Activated CD4-positive, alpha-beta T cell treated with anti-CD3 and anti-CD28 coated beads for 36 hours (primary cell): ENCODE measurements around the gene MUL1. TPM values are rescaled to one million over a fixed set of nuclear protein-coding genes. Genes with fewer than 3 reads are reported as not detected.
A peak's percentile ranks its signal among the peaks of the same experiment; 100 is the strongest.
"Not testable (repeated sequence)": the region's sequence is repeated elsewhere in the genome, so short reads cannot be mapped to it uniquely, and the experiment has no call there.

Experiments
- ATAC-seq: fragments of 200-7000 bp; cut with Tn5 transposase; one replicate; pipeline ENCODE4 v1.10.0; 2021; ENCODE audit warnings: mild to moderate bottlenecking, moderate library complexity
- CTCF ChIA-PET: fragments of 350-600 bp; sonication (Branson Sonifier 250); formaldehyde crosslinking; loops from one replicate; lab custom pipeline; 2021; ENCODE audit warnings: antibody characterized with exemption; lab: Charles Lee
- POLR2A ChIA-PET: fragments of 350-600 bp; sonication (Branson Sonifier 250); formaldehyde crosslinking; loops from one replicate; lab custom pipeline; 2021; ENCODE audit warnings: antibody characterized with exemption, inconsistent platforms; lab: Charles Lee
- DNase-seq: peaks from one replicate; pipeline ENCODE4 v3.0.0-alpha.2; 2020
- H3K27ac Mint-ChIP-seq: one replicate; pipeline ENCODE4 v1.8.0; 2021; ENCODE audit warnings: mixed read lengths
- H3K27me3 Mint-ChIP-seq: one replicate; pipeline ENCODE4 v1.8.0; 2021; ENCODE audit warnings: mixed read lengths
- H3K36me3 Mint-ChIP-seq: one replicate; pipeline ENCODE4 v1.8.0; 2021; ENCODE audit warnings: low read depth, mixed read lengths
- H3K4me1 Mint-ChIP-seq: one replicate; pipeline ENCODE4 v1.8.0; 2021; ENCODE audit warnings: mixed read lengths
- H3K4me3 Mint-ChIP-seq: one replicate; pipeline ENCODE4 v1.8.0; 2021; ENCODE audit warnings: mild to moderate bottlenecking, moderate library complexity, mixed read lengths
- H3K9me3 Mint-ChIP-seq: one replicate; pipeline ENCODE4 v1.8.0; 2021; ENCODE audit warnings: low read depth, mixed read lengths
- intact Hi-C, 2 experiments: fragments of 100-400 bp; cut with DNase I in 1 of 2; cut with micrococcal nuclease in 1 of 2; formaldehyde crosslinking; loops; one replicate each; pipeline versions ENCODE4 v1.14.2 to v1.15.1; 2022 to 2024; cut with DNase I, micrococcal nuclease
- total RNA-seq, 2 experiments: library from RNA; stranded (reverse); gene quantifications; one replicate each; pipeline ENCODE4 v1.2.3, GENCODE V29; 2021

The MUL1 gene
- total RNA-seq, 2 experiments from 2014 or later: 9.0 to 13.1 TPM

GRCh38 chr1:20534659-20535417, 26.9 kb upstream of the MUL1 start:
- H3K27ac Mint-ChIP-seq: no peak overlapping the region

GRCh38 chr1:20533635-20534034, 25.7 kb upstream of the MUL1 start:
- H3K27ac Mint-ChIP-seq: no peak overlapping the region
- intact Hi-C loops: no loop called here
- ATAC-seq (no peak), DNase-seq (no peak)
- no peak overlapping the region for H3K4me3 Mint-ChIP-seq
- CTCF ChIA-PET: interaction anchor here (1.5 kb wide), 1 partner anchor 99 kb away, joined by 4 read pairs; no protein-coding TSS in a partner anchor
- no peaks in the 10 kb centered on the region for H3K36me3 Mint-ChIP-seq
- H3K27me3 Mint-ChIP-seq: peaks cover 45% of the 10 kb centered on the region
- no peaks in the 10 kb centered on the region for H3K9me3 Mint-ChIP-seq
- POLR2A ChIA-PET: no interaction called here
- no peaks in the 10 kb centered on the region for H3K4me1 Mint-ChIP-seq

More at GRCh38 chr1:20534659-20535417, 26.9 kb upstream of the MUL1 start:
- DNase-seq (no peak), ATAC-seq (no peak)
- H3K4me3 Mint-ChIP-seq: no peak overlapping the region
- H3K9me3 Mint-ChIP-seq: no peaks in the 10 kb centered on the region
- ChIA-PET CTCF (interaction anchor here (0.7 to 1.5 kb wide), 2 partner anchors 69 to 98 kb away, joined by 4 read pairs; no protein-coding TSS in a partner anchor), POLR2A (no interaction called here)
- intact Hi-C loops: no loop called here
- no peaks in the 10 kb centered on the region for H3K4me1 Mint-ChIP-seq
- peaks cover 44% of the 10 kb centered on the region for H3K27me3 Mint-ChIP-seq
- H3K36me3 Mint-ChIP-seq: no peaks in the 10 kb centered on the region

GRCh38 chr1:20530901-20531300, 22.9 kb upstream of the MUL1 start:
- CTCF ChIA-PET: no interaction called here
- Mint-ChIP-seq H3K4me1 (no peaks in the 10 kb centered on the region), H3K27ac (no peak overlapping the region), H3K9me3 (no peaks in the 10 kb centered on the region), H3K27me3 (peaks cover 52% of the 10 kb centered on the region), H3K36me3 (no peaks in the 10 kb centered on the region), H3K4me3 (no peak overlapping the region)
- DNase-seq (no peak), ATAC-seq (no peak)
- POLR2A ChIA-PET: no interaction called here
- intact Hi-C loops: no loop called here

DNA sequence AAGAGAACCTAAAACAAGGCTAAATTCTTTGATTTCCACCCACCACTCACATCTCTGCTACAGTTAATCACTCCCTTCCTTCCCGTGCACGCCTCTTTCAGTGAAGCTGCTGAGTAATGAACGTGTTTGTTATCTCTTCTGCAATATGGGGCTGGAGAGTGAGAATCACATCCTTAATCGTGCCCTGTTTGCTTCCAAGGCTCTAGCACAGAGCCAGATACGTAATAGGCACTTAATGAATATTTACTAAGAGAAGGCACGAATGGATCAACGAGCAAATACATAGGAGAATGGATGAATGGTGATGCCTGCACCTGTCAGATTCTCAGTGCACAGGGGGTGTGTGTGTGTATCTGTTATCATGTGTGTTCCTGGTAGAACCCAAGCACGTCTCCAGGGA, 22.4 kb upstream of the MUL1 start:
- Mint-ChIP-seq H3K4me1 (no peaks in the 10 kb centered on the region), H3K4me3 (no peak overlapping the region), H3K36me3 (no peaks in the 10 kb centered on the region), H3K27ac (no peak overlapping the region), H3K9me3 (no peaks in the 10 kb centered on the region), H3K27me3 (peaks cover 52% of the 10 kb centered on the region)
- DNase-seq: no peak
- intact Hi-C loops: no loop called here
- CTCF ChIA-PET: no interaction called here
- POLR2A ChIA-PET: no interaction called here
- ATAC-seq: no peak

GRCh38 chr1:20528221-20528620, 20.3 kb upstream of the MUL1 start:
- no peaks in the 10 kb centered on the region for H3K9me3 Mint-ChIP-seq
- ChIA-PET POLR2A (no interaction called here), CTCF (no interaction called here)
- no peaks in the 10 kb centered on the region for H3K36me3 Mint-ChIP-seq
- DNase-seq (no peak), ATAC-seq (no peak)
- intact Hi-C loops: no loop called here
- no peaks in the 10 kb centered on the region for H3K4me1 Mint-ChIP-seq
- H3K4me3 Mint-ChIP-seq: no peak overlapping the region
- no peak overlapping the region for H3K27ac Mint-ChIP-seq
- peaks cover 42% of the 10 kb centered on the region for H3K27me3 Mint-ChIP-seq

GRCh38 chr1:20526267-20526666, 18.3 kb upstream of the MUL1 start:
- peaks cover 34% of the 10 kb centered on the region for H3K27me3 Mint-ChIP-seq
- CTCF ChIA-PET: interaction anchor here (1.0 kb wide), 1 partner anchor 27 kb away, joined by 3 read pairs; no protein-coding TSS in a partner anchor
- ATAC-seq (no peak), DNase-seq (no peak)
- no peak overlapping the region for H3K27ac Mint-ChIP-seq
- POLR2A ChIA-PET: no interaction called here
- intact Hi-C loops: no loop called here
- H3K36me3 Mint-ChIP-seq: no peaks in the 10 kb centered on the region
- H3K4me1 Mint-ChIP-seq: no peaks in the 10 kb centered on the region
- H3K9me3 Mint-ChIP-seq: no peaks in the 10 kb centered on the region
- H3K4me3 Mint-ChIP-seq: no peak overlapping the region

GRCh38 chr1:20521960-20522861, 14.3 kb upstream of the MUL1 start:
- Mint-ChIP-seq H3K4me3 (no peak overlapping the region), H3K27ac (no peak overlapping the region), H3K4me1 (no peaks in the 10 kb centered on the region), H3K9me3 (no peaks in the 10 kb centered on the region), H3K27me3 (peaks cover 12% of the 10 kb centered on the region), H3K36me3 (no peaks in the 10 kb centered on the region)
- DNase-seq (peak; percentile 82), ATAC-seq (no peak)
- intact Hi-C loops: loop anchor here (1.0 to 2.0 kb wide), 3 partner anchors 111 to 673 kb away; partner anchors contain the start of gene PINK1 (in 2 of the 2)
- POLR2A ChIA-PET: no interaction called here
- CTCF ChIA-PET: interaction anchor here (0.6 to 2.7 kb wide), 14 partner anchors 11 to 717 kb away, joined by 3 to 19 read pairs (median 3); partner anchors contain the start of gene PINK1

DNA sequence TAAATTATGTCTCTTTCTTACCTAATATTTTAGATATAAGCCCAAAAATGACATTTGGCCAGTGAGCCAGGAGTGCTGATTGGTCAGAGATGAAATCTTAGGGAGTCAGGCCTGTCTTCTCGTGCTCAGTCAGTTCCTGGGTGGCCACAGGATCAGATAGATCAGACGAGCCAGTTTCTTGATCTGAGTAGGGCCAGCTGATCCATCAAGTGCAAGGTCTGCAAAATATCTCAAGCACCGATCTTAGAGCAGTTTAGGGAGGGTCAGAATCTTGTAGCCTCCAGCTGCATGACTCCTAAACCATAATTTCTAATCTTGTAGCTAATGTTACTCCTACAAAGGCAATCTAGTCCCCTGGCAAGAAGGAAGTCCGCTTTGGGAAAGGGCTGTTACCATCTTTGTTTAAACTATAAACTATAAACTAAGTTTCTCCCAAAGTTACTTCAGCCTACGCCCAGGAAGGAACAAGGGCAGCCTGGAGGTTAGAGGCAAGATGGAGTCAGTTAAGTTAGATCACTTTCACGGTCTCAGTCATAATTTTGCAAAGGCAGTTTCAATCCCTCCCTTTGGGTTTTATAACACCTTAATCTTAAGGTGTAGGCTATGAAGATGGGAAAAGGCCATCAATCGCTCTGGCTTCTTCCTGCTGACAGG, 11.8 kb upstream of the MUL1 start:
- H3K27me3 Mint-ChIP-seq, H3K4me3 Mint-ChIP-seq, DNase-seq, H3K9me3 Mint-ChIP-seq, POLR2A ChIA-PET, H3K27ac Mint-ChIP-seq, intact Hi-C loops, H3K36me3 Mint-ChIP-seq, H3K4me1 Mint-ChIP-seq, ATAC-seq: not testable (repeated sequence)
- CTCF ChIA-PET: interaction anchor here (1.2 kb wide), 1 partner anchor 11 kb away, joined by 5 read pairs; no protein-coding TSS in a partner anchor

DNA sequence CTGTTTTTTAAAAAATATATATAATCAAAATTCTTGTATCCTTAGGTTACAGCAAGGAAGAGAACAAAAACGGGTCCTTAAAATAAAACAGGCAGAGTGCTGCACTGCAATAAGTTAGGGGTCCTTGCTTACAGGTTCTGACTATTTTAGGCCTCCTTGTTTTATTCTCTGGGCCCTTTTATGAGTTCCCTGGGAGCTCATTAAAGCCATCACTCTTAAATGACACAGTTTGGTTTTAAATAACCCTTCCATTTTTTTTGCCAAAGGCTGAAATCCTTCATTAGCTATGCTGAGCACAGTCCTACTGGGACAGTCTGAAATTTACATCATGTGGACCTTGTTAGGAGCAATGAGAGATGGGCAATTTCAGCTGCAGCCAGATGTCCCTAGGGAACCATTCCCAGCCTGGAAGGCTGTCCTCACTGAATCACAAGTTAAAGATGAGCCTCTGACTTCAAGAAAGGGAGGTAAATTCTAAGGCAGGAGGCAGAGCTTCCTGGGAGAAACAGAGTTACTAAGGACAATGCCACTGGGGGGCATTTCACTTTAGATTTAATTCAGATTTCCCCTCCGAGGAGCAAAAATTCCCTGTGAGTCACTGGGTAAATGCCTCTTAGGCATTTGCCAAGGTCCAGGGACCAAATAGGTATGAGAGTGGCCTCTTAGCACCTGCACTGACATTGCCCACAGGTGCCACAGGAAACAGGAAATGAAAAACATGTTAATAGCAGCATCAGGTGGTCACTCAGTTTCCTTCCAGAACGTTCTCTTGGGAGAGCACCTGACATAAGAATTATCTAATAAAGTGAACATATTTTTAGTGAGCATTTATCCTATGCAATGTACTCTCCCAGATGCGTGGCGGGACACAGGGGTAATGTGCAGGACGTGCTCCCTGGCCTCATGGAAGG, 3.8 kb upstream of the MUL1 start:
- CTCF ChIA-PET: interaction anchor here (0.7 to 0.9 kb wide), 2 partner anchors 10 to 20 kb away, joined by 3 read pairs; no protein-coding TSS in a partner anchor
- H3K27ac Mint-ChIP-seq: no peak overlapping the region
- intact Hi-C loops: no loop called here

GRCh38 chr1:20508411-20508771, 440 bp upstream of the MUL1 start:
- Mint-ChIP-seq H3K27me3 (peaks cover 2% of the 10 kb centered on the region), H3K9me3 (no peaks in the 10 kb centered on the region), H3K27ac (peak overlapping the region; percentile 65), H3K4me3 (peak overlapping the region; percentile 79), H3K36me3 (peaks cover 4% of the 10 kb centered on the region), H3K4me1 (peaks cover 17% of the 10 kb centered on the region)
- intact Hi-C loops: loop anchor here (1.0 to 10.0 kb wide), 7 partner anchors 124 to 836 kb away; partner anchors contain the start of genes PINK1 (in 2 of the 2), DDOST (in 1 of the 2), EIF4G3 (in 1 of the 2) and HP1BP3 (in 1 of the 2)
- DNase-seq (no peak), ATAC-seq (no peak)
- ChIA-PET CTCF (interaction anchor here (0.6 to 1.0 kb wide), 5 partner anchors 12 to 626 kb away, joined by 3 to 5 read pairs (median 3); partner anchors contain the start of gene OTUD3), POLR2A (interaction anchor here (0.6 to 0.7 kb wide), 2 partner anchors 42 to 1297 kb away, joined by 3 read pairs; no protein-coding TSS in a partner anchor)

More for the DNA sequence above, 3.8 kb upstream of the MUL1 start:
- H3K4me3 Mint-ChIP-seq: no peak overlapping the region
- H3K4me1 Mint-ChIP-seq: peaks cover 4% of the 10 kb centered on the region
- H3K36me3 Mint-ChIP-seq: peaks cover 3% of the 10 kb centered on the region
- DNase-seq (no peak), ATAC-seq (no peak)
- POLR2A ChIA-PET: no interaction called here
- H3K27me3 Mint-ChIP-seq: peaks cover 8% of the 10 kb centered on the region
- no peaks in the 10 kb centered on the region for H3K9me3 Mint-ChIP-seq
